Measurements from ENCODE around the gene RNF213.

DNA sequence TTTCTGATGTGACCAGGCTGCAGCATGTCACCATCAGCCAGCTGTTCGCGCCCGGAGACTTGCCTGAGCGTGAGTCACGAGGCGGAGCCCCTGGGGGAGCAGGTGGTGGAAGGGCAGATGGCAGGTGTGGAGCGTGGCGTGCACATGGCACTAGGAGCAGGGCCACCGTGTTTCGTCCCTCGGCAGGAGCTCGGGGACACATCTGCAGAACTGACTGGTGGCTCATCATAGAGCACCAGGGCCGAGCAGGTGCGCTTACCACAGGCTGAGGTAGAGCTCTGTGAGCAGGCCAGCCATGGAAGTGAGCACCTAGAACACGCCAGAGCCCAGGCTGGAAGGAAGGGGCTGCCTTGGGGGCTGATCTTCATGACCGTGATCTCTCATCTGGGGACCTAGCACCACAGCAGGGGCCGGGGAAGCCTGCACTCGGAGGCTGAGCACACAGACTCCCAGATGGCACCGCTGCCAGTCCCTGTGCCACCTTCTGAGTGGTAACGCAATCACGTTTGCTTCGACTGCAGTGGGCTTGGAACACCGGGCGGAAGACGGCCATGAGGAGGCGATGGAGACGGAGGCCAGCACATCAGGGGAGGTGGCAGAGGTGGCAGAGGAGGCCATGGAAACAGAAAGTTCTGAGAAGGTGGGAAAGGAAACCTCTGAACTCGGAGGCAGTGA lies 92.5 kb downstream of the RNF213 start:
- TF ChIP-seq, protein P1, sequence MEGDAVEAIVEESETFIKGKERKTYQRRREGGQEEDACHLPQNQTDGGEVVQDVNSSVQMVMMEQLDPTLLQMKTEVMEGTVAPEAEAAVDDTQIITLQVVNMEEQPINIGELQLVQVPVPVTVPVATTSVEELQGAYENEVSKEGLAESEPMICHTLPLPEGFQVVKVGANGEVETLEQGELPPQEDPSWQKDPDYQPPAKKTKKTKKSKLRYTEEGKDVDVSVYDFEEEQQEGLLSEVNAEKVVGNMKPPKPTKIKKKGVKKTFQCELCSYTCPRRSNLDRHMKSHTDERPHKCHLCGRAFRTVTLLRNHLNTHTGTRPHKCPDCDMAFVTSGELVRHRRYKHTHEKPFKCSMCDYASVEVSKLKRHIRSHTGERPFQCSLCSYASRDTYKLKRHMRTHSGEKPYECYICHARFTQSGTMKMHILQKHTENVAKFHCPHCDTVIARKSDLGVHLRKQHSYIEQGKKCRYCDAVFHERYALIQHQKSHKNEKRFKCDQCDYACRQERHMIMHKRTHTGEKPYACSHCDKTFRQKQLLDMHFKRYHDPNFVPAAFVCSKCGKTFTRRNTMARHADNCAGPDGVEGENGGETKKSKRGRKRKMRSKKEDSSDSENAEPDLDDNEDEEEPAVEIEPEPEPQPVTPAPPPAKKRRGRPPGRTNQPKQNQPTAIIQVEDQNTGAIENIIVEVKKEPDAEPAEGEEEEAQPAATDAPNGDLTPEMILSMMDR (IDR thresholded peaks at IDR 0.05): no peak
- TF ChIP-seq POLR2A (IDR thresholded peaks at IDR 0.05): no peak
- TF ChIP-seq EP300 (IDR thresholded peaks at IDR 0.05): no peak
